ENCODE results near the gene AHDC1. TPM values are rescaled to one million over a fixed set of nuclear protein-coding genes. Genes with fewer than 3 reads are reported as not detected.

Gene AHDC1
- total and polyA plus RNA-seq, 2 donors (not counting 3 experiments of a cell fraction or from before 2014, with no cell fraction given): 7.0 to 32.1 TPM

DNA sequence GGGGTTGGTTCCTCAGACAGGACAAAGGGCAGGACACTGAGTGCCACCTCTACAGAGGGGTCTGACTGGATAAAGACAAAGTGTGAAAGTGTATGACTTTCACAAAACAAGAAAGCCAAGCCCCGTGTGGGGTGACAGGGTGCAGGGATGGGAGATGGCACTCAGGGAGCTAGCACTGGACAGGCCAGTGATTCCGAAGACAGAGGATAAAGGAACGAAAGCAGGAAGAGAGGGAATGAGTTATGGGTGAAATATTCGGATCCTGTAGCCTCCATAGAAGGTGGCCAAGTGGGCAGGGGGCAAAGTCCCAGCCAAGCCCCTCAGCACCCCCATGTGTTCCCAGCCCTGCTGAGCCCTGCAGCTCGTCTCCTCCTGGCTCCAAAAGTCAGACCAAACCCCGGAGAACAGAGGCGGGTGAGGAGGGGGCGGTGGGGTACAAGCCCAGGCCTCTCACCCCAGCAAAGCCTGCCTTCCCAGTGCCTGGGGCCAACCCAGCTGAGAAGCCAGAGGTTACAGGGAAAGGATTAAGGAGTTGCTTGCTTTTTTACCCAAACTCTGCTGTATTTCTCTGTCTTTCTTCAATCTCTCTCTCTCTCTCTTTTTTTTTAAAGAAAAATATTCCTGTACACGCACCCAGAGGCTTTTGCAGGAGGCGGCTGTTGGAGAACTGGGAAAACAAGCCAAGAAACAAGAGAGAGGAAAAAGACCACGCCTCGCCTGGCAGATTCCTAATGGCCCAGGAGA, 99.9 kb downstream of the AHDC1 start:
- intact Hi-C loops (cut with micrococcal nuclease): no loop called here
- H3K9me1 ChIP-seq (replicated peaks; ENCODE audit: control insufficient read depth, extremely low read depth, insufficient read depth, low read length): no peaks in the 10 kb centered on the region
- H3K79me2 ChIP-seq (ENCODE audit: control insufficient read depth, insufficient read depth, low read length): no peaks in the 10 kb centered on the region
- ChIA-PET CTCF (interaction anchor here (1.3 kb wide), 1 partner anchor 88 kb away, joined by 4 read pairs; no protein-coding TSS in a partner anchor), POLR2A (no interaction called here)
- DNase-seq (ENCODE audit: low read depth, low spot score): peak; percentile 39
- H3K27ac ChIP-seq (ENCODE audit: insufficient read depth, low read depth, low read length): no peak overlapping the region
- H3K36me3 ChIP-seq (ENCODE audit: control insufficient read depth in 2 of 2, extremely low read depth in 1 of 2, insufficient read depth in 2 of 2, low read length in 2 of 2): no peaks in the 10 kb centered on the region
- no peaks in the 10 kb centered on the region for H3K9me3 ChIP-seq (replicated peaks; ENCODE audit: control insufficient read depth, insufficient read depth, low read length)
- no peaks in the 10 kb centered on the region for H3K27me3 ChIP-seq (ENCODE audit: control insufficient read depth in 2 of 2, insufficient read depth in 2 of 2, low read length in 2 of 2)
- peak overlapping the region; percentile 92 for H2AFZ ChIP-seq (ENCODE audit: low read depth, low read length)
- BruUV-seq (replicated peaks): no TSS peak
- TF ChIP-seq EZH2 (IDR thresholded peaks at IDR 0.05; ENCODE audit: borderline replicate concordance, low read depth, low read length, severe bottlenecking) (no peak), GATA2 (IDR thresholded peaks at IDR 0.05; ENCODE audit: insufficient read depth, insufficient read length, low read depth, low read length) (no peak), POLR2AphosphoS5 (IDR thresholded peaks at IDR 0.05; ENCODE audit: insufficient read depth, low read depth, low read length) (no peak), MYC (IDR thresholded peaks at IDR 0.05; ENCODE audit: low read depth, low read length) (no peak), POLR2A (IDR thresholded peaks at IDR 0.05; ENCODE audit: low read depth, low read length) (no peak), MAX (IDR thresholded peaks at IDR 0.05; ENCODE audit: insufficient read depth, insufficient read length) (no peak), FOS (IDR thresholded peaks at IDR 0.05; ENCODE audit: borderline replicate concordance, insufficient read depth, low read length) (no peak), JUN (IDR thresholded peaks at IDR 0.05; ENCODE audit: borderline replicate concordance, insufficient read depth, insufficient read length, low read depth) (no peak)
- TF ChIP-seq, protein P1, sequence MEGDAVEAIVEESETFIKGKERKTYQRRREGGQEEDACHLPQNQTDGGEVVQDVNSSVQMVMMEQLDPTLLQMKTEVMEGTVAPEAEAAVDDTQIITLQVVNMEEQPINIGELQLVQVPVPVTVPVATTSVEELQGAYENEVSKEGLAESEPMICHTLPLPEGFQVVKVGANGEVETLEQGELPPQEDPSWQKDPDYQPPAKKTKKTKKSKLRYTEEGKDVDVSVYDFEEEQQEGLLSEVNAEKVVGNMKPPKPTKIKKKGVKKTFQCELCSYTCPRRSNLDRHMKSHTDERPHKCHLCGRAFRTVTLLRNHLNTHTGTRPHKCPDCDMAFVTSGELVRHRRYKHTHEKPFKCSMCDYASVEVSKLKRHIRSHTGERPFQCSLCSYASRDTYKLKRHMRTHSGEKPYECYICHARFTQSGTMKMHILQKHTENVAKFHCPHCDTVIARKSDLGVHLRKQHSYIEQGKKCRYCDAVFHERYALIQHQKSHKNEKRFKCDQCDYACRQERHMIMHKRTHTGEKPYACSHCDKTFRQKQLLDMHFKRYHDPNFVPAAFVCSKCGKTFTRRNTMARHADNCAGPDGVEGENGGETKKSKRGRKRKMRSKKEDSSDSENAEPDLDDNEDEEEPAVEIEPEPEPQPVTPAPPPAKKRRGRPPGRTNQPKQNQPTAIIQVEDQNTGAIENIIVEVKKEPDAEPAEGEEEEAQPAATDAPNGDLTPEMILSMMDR (IDR thresholded peaks at IDR 0.05; ENCODE audit: extremely low read depth in 1 of 2, insufficient read depth in 1 of 2, low read depth in 1 of 2, low read length in 2 of 2): no peak
- H3K4me1 ChIP-seq (ENCODE audit: control insufficient read depth, extremely low read depth, insufficient read depth, low read length): peaks cover 4% of the 10 kb centered on the region
- H4K20me1 ChIP-seq (replicated peaks; ENCODE audit: control insufficient read depth, extremely low read depth, insufficient read depth, low read length): no peaks in the 10 kb centered on the region
- H3K4me3 ChIP-seq (replicated peaks in 1 of 3; ENCODE audit: insufficient read depth in 1 of 3, low read depth in 1 of 3, low read length in 3 of 3): no peak overlapping the region
- peak; percentile 46 for FAIRE-seq
- dilution Hi-C loops (cut with MboI; ENCODE audit: extremely low pct_ligation_motif_present, low sequenced_read_pairs): no loop called here
- H3K9ac ChIP-seq (replicated peaks; ENCODE audit: extremely low read depth, insufficient read depth, low read length): no peak overlapping the region
- no peak overlapping the region for H3K4me2 ChIP-seq (ENCODE audit: insufficient read depth, low read length)
